ENCODE data around the gene PLAC8L1.

Gene PLAC8L1

GRCh38 chr5:146040527-146040926 lies 64.8 kb downstream of the PLAC8L1 start:
- DNase-seq, result no peak

- no peak for DNase-seq
These were observed 66.0 kb downstream of the PLAC8L1 start for GRCh38 chr5:146039420-146039819.

GRCh38 chr5:146034605-146035004 lies 70.8 kb downstream of the PLAC8L1 start:
- no peak for DNase-seq
